Endothelial cell of umbilical vein (primary cell): ENCODE results near the gene CHN2. TPM values are rescaled to one million over a fixed set of nuclear protein-coding genes. Genes with fewer than 3 reads are reported as not detected.

Source experiments
- BruUV-seq: library from RNA; stranded (reverse); fragments of 400-500 nt; replicated peaks from 2 replicates; lab custom pipeline; 2021; lab: Mats Ljungman, UMichigan
- CTCF ChIA-PET: fragments of 300-600, 350-600 bp; sonication (Branson Sonifier 250); formaldehyde crosslinking; loops from one replicate; lab custom pipeline; 2021; ENCODE audit warnings: antibody characterized with exemption, inconsistent platforms; lab: Charles Lee
- POLR2A ChIA-PET: fragments of 300-600, 350-600 bp; sonication (Branson Sonifier 250); formaldehyde crosslinking; loops from one replicate; lab custom pipeline; 2021; ENCODE audit warnings: antibody characterized with exemption, inconsistent platforms; lab: Charles Lee
- DNase-seq: peaks from one replicate; pipeline ENCODE4 v3.0.0-alpha.2; 2011; ENCODE audit warnings: low read depth, low spot score
- FAIRE-seq: peaks from 2 replicates; lab custom pipeline; 2011; peaks lifted over from hg19 to GRCh38; lab: Jason Lieb, UNC
- H2AFZ ChIP-seq: 2 replicates; pipeline ENCODE4 v1.6.0; 2012; ENCODE audit warnings: low read depth, low read length, control low read depth, inconsistent platforms
- H3K27ac ChIP-seq: 2 replicates; pipeline ENCODE4 v1.5.1; 2011; ENCODE audit warnings: low read depth, mild to moderate bottlenecking, control low read depth, low read length, moderate library complexity; ENCODE audit not compliant: insufficient read depth
- H3K27me3 ChIP-seq, 2 experiments: 2 replicates each; pipeline versions ENCODE4 v1.6.0 to v1.6.1; 2011; ENCODE audit warnings: low read length in 2 of 2, mixed read lengths in 1 of 2; ENCODE audit not compliant: control insufficient read depth in 2 of 2, insufficient read depth in 2 of 2
- H3K36me3 ChIP-seq, 2 experiments: 2 replicates in 1 of 2; 3 replicates in 1 of 2; pipeline ENCODE4 v1.5.1; 2011; ENCODE audit warnings: low read length in 2 of 2, mild to moderate bottlenecking in 1 of 2, moderate library complexity in 1 of 2; ENCODE audit not compliant: control insufficient read depth in 2 of 2, insufficient read depth in 2 of 2; ENCODE audit errors: extremely low read depth in 1 of 2
- H3K4me1 ChIP-seq: 3 replicates; pipeline ENCODE4 v1.5.1; 2011; ENCODE audit warnings: mild to moderate bottlenecking, low read length; ENCODE audit not compliant: control insufficient read depth, insufficient read depth; ENCODE audit errors: extremely low read depth
- H3K4me2 ChIP-seq: 2 replicates; pipeline ENCODE4 v1.6.1; 2011; ENCODE audit warnings: low read length, control low read depth, mixed read lengths; ENCODE audit not compliant: insufficient read depth
- H3K4me3 ChIP-seq, 3 experiments: fragments of 200-600 bp in 1 of 3; sonication (generic), shearing (Covaris generic) in 1 of 3; replicated peaks in 1 of 3; 2 replicates each; pipeline ENCODE4 v1.5.1; 2011 to 2016; ENCODE audit warnings: control low read depth in 3 of 3, low read length in 3 of 3, mild to moderate bottlenecking in 2 of 3, inconsistent platforms in 1 of 3, low read depth in 1 of 3, moderate library complexity in 1 of 3; ENCODE audit not compliant: insufficient read depth in 1 of 3
- H3K79me2 ChIP-seq: 2 replicates; pipeline ENCODE4 v1.6.0; 2012; ENCODE audit warnings: low read length, inconsistent platforms; ENCODE audit not compliant: control insufficient read depth, insufficient read depth
- H3K9ac ChIP-seq: replicated peaks from 2 replicates; pipeline ENCODE3; 2011; ENCODE audit warnings: low read length, control low read depth; ENCODE audit not compliant: insufficient read depth; ENCODE audit errors: extremely low read depth
- H3K9me1 ChIP-seq: replicated peaks from 3 replicates; pipeline ENCODE4 v1.6.0; 2011; ENCODE audit warnings: mild to moderate bottlenecking, low read length; ENCODE audit not compliant: control insufficient read depth, insufficient read depth; ENCODE audit errors: extremely low read depth
- H3K9me3 ChIP-seq: replicated peaks from 2 replicates; pipeline ENCODE4 v1.5.1; 2012; ENCODE audit warnings: low read length, inconsistent platforms; ENCODE audit not compliant: control insufficient read depth, insufficient read depth
- H4K20me1 ChIP-seq: replicated peaks from 2 replicates; pipeline ENCODE3; 2011; ENCODE audit warnings: mild to moderate bottlenecking, low read length; ENCODE audit not compliant: control insufficient read depth, insufficient read depth; ENCODE audit errors: extremely low read depth
- EZH2 ChIP-seq: IDR thresholded peaks from 2 replicates; pipeline ENCODE4 v1.6.1; 2012; ENCODE audit warnings: borderline replicate concordance, low read depth, mild to moderate bottlenecking, moderate library complexity, low read length, inconsistent platforms; ENCODE audit not compliant: severe bottlenecking
- FOS ChIP-seq: IDR thresholded peaks from 2 replicates; pipeline ENCODE4 v1.6.1; 2011; ENCODE audit warnings: mild to moderate bottlenecking, low read length, moderate library complexity, borderline replicate concordance; ENCODE audit not compliant: insufficient read depth
- GATA2 ChIP-seq: IDR thresholded peaks from 2 replicates; pipeline ENCODE4 v1.7.0; 2011; ENCODE audit warnings: low read depth, mild to moderate bottlenecking, moderate library complexity, mixed read lengths, low read length; ENCODE audit not compliant: insufficient read length, insufficient read depth
- JUN ChIP-seq: IDR thresholded peaks from 2 replicates; pipeline ENCODE4 v1.6.1; 2011; ENCODE audit warnings: borderline replicate concordance, low read depth; ENCODE audit not compliant: insufficient read length, insufficient read depth
- MYC ChIP-seq: IDR thresholded peaks from one replicate; pipeline ENCODE4 v1.6.1; 2011; ENCODE audit warnings: mild to moderate bottlenecking, low read depth, low read length
- POLR2A ChIP-seq: IDR thresholded peaks from 2 replicates; pipeline ENCODE4 v1.6.1; 2012; ENCODE audit warnings: low read depth, mild to moderate bottlenecking, control low read depth, low read length
- POLR2AphosphoS5 ChIP-seq: IDR thresholded peaks from 2 replicates; pipeline ENCODE4 v1.6.1; 2012; ENCODE audit warnings: low read depth, mild to moderate bottlenecking, control low read depth, low read length, moderate library complexity; ENCODE audit not compliant: insufficient read depth
- dilution Hi-C: fragments of 300-500 bp; cut with MboI; formaldehyde crosslinking; loops from one replicate; pipeline ENCODE4 v1.15.0; 2019; ENCODE audit warnings: low sequenced_read_pairs; ENCODE audit not compliant: extremely low pct_ligation_motif_present
- intact Hi-C: fragments of 100-400 bp; cut with micrococcal nuclease; formaldehyde crosslinking; loops from one replicate; pipeline ENCODE4 v1.10.0; 2022
- polyA plus RNA-seq, 4 experiments: library from polyadenylated mRNA; depleted of rRNA in 3 of 4; stranded (reverse) in 3 of 4; unstranded in 1 of 4; fragments of >200 nt; gene quantifications; 2 replicates each; pipeline versions ENCODE4 v1.2.1 to v1.2.3, GENCODE V29; 2011 to 2012; ENCODE audit warnings: missing spikeins in 1 of 4
- total RNA-seq: library from RNA; stranded (reverse); gene quantifications from 2 replicates; pipeline ENCODE4 v1.2.3, GENCODE V29; 2021
- TF ChIP-seq, protein P1 (sequence below): IDR thresholded peaks from 2 replicates; pipeline ENCODE4 v1.6.1; 2011; ENCODE audit not compliant: insufficient read depth, insufficient read length
- TF ChIP-seq, protein P2 (sequence below), 2 donors: IDR thresholded peaks; 1 replicate in 1 of 2; 2 replicates in 1 of 2; pipeline ENCODE4 v1.5.1; 2011; ENCODE audit warnings: low read length in 2 of 2, mild to moderate bottlenecking in 2 of 2, moderate library complexity in 2 of 2, control low read depth in 1 of 2, inconsistent platforms in 1 of 2, low read depth in 1 of 2; ENCODE audit not compliant: insufficient read depth in 1 of 2; ENCODE audit errors: extremely low read depth in 1 of 2

CHN2 gene
- total and polyA plus RNA-seq, 2 donors (not counting 3 experiments of a cell fraction or from before 2014, with no cell fraction given): 1.4 to 5.0 TPM

DNA sequence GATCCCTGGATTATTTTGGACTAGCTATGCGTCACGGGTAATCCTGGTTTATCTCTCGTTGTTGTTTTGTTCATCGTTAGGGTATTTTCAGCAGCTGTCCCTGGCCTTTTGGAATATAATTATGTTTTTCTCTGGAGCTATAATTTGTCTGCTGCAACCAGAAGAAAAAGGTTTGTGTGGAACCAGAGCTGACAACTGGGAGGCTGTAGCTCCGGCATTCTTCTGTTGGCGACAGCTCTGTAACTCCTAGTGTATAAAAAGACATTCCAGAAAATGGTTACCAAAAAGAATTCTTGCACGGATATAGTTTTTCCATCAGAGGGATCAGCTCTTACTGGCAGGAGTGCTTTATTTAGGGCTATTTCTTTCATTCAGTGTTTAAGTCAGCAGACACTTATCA is 238.1 kb downstream of the CHN2 start:
- BruUV-seq: no TSS peak
- Histone ChIP-seq H4K20me1 (no peaks in the 10 kb centered on the region), H3K27ac (no peak overlapping the region), H3K4me1 (no peaks in the 10 kb centered on the region), H3K9me1 (no peaks in the 10 kb centered on the region), H3K36me3 (no peaks in the 10 kb centered on the region), H3K79me2 (no peaks in the 10 kb centered on the region), H3K4me2 (no peak overlapping the region), H3K27me3 (no peaks in the 10 kb centered on the region), H2AFZ (no peak overlapping the region), H3K4me3 (no peak overlapping the region), H3K9ac (no peak overlapping the region), H3K9me3 (no peaks in the 10 kb centered on the region)
- ChIA-PET CTCF (interaction anchor here (1.0 to 1.2 kb wide), 2 partner anchors 10 to 244 kb away, joined by 4 to 5 read pairs; no protein-coding TSS in a partner anchor), POLR2A (no interaction called here)
- FAIRE-seq: no peak
- dilution Hi-C loops (no loop called here), intact Hi-C loops (no loop called here)
- TF ChIP-seq JUN (no peak), GATA2 (no peak), POLR2AphosphoS5 (no peak), FOS (no peak), MYC (no peak), POLR2A (no peak), EZH2 (no peak)
- TF ChIP-seq, protein P1, sequence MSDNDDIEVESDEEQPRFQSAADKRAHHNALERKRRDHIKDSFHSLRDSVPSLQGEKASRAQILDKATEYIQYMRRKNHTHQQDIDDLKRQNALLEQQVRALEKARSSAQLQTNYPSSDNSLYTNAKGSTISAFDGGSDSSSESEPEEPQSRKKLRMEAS: no peak
- TF ChIP-seq, protein P2, sequence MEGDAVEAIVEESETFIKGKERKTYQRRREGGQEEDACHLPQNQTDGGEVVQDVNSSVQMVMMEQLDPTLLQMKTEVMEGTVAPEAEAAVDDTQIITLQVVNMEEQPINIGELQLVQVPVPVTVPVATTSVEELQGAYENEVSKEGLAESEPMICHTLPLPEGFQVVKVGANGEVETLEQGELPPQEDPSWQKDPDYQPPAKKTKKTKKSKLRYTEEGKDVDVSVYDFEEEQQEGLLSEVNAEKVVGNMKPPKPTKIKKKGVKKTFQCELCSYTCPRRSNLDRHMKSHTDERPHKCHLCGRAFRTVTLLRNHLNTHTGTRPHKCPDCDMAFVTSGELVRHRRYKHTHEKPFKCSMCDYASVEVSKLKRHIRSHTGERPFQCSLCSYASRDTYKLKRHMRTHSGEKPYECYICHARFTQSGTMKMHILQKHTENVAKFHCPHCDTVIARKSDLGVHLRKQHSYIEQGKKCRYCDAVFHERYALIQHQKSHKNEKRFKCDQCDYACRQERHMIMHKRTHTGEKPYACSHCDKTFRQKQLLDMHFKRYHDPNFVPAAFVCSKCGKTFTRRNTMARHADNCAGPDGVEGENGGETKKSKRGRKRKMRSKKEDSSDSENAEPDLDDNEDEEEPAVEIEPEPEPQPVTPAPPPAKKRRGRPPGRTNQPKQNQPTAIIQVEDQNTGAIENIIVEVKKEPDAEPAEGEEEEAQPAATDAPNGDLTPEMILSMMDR (IDR thresholded peaks at IDR 0.05; ENCODE audit: extremely low read depth in 1 of 2, insufficient read depth in 1 of 2, low read depth in 1 of 2, low read length in 2 of 2): no peak
- no peak for DNase-seq
